Subcutaneous adipose tissue (tissue), 4 donors: Measurements from ENCODE around the gene CROCC. TPM values are rescaled to one million over a fixed set of nuclear protein-coding genes. Genes with fewer than 3 reads are reported as not detected.

Experiments used
- CTCF ChIP-seq: fragments of 450-650 bp; IDR thresholded peaks from one replicate; pipeline ENCODE4 v1.5.1; 2016; ENCODE audit warnings: low read depth, mild to moderate bottlenecking, control low read depth, antibody characterized with exemption, moderate library complexity
- total RNA-seq, 4 donors: library from RNA; depleted of rRNA; stranded (reverse); fragments of >200 nt; gene quantifications; one replicate each; pipeline ENCODE4 v1.1.0, GENCODE V29; 2016

Gene CROCC
- total RNA-seq, 4 donors from 2014 or later: 7.7 to 32.4 (median 14.8) TPM

DNA sequence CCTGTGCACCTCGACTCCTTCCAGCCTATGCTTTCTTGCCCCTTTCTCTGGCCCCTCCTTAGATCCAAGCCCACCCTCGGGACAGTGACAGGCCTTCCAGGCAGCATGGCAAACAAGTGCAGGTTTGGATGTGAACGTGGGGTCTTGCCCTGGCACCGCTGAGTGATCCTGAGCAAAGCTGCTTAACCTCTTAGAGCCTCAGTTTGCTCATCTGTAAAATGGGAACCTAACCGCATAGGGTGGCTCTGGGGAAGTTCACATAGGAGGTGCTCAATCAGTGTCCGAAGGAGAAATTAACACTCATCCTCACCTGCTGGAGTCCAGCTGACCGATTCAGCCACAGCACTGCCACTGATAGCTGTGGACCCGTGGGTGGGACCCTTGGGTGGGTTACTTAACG, 51.5 kb downstream of the CROCC start:
- no peak for TF ChIP-seq CTCF

GRCh38 chr1:16975211-16975610, 53.5 kb downstream of the CROCC start:
- TF ChIP-seq CTCF: no peak

DNA sequence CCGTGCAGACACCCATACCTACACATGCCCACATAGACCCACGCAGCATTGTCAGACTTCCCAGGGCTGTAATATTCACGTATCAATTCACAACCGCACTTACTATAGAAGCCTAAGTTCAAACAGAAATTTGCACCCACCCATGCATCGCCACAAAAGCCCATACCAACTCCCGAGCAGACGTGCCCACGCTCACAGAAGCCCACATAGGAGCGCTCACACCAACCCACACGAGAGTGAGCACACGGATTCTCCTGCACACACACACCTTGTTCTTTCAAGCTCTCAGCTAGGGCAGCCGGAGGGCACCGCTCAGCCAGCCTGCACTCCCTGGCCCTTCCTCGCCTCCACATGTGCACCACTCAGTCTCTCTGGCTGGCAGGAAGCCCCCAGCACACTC, 54.1 kb downstream of the CROCC start:
- TF ChIP-seq CTCF: no peak

DNA sequence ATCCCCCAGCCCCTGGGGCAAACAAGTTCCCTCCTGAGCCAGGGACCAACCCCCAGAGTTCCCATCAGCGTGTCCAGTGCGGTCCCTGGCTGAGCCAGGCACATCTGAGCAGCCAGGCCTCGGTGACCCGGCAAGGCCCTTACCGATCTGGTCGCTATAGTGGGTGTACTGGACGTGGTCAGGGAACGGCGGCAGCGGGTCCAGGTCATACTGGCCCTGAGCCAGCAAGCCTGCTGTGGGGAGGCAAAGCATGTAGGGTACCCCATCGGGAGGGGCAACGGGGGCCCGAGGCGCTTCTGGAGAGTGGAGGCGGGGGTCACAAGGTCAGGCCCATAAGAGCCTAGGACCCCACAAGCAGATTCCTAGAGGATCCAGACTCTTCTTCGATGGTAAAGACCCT, 55.2 kb downstream of the CROCC start:
- TF ChIP-seq CTCF: no peak

DNA sequence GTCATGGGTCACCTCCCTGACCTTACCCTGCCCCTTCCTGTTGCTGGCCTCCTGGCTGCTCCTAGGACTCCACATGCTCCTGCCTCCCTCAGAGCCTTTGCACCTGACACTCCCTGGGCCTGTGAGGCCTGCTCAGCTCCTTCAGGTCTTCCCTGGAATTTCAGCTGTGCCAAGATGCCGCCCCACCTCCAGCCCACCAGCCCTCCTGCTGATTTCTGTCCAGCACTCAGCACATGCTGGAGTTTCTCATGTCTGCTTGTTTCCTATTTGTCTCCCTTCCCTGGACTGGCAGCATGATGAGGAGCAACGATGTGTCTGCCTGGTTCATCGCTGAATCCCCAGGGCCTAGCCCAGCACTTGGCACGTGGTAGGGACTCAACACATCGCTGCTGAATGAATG, 55.6 kb downstream of the CROCC start:
- TF ChIP-seq CTCF: no peak

- no peak for TF ChIP-seq CTCF
Measured at GRCh38 chr1:16978139-16978538, 56.4 kb downstream of the CROCC start.

DNA sequence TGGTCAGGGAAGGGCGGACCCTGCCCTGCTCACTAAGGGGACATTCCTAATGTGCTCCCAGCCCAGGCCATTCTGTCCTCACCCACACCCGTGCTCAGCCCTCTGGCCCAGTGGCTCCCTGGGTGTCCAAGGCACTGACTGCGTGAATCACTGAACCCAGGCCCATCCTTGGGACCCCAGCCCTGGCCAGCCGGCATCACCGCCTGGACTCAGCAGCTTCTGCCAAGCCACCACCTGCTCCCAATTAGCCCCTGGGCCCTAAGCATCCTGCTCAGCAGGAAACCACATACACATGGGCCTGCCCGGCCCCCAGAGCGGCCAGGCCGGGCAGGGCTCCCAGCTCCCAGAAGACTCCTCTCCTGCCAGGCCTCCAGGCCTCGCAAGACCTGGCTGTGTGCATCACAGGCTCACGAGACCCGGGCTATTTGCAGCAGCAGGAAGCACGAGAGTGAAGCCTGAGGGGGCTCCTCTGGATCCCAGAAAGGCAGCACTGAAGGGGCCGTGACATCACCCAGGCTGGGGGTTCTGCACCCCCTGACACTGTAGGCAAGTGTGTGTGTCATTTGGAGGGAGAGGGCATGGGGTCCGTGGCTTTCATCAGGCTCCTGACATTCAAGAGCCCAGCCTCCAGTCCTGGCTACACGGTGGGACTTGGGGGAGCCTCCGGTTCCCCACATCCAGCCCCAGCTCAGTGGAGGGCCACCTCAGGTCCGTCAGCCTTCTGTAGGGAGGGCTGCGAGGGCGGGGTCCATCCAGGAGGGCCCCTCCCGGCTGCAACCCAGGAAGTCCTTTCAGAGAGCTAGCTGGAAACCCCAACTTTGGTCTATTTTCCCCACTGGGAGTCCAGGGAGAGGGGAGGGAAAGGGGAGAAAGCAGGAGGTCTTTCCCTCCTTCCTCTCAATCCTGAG, 57.1 kb downstream of the CROCC start:
- no peak for TF ChIP-seq CTCF
